Activated CD4-positive, alpha-beta T cell treated with anti-CD3 and anti-CD28 coated beads for 1 hour (primary cell): Measurements from ENCODE around the gene TSC22D2.
"Not testable (repeated sequence)": the region's sequence is repeated elsewhere in the genome, so short reads cannot be mapped to it uniquely, and the experiment has no call there.

Experiments
- DNase-seq: peaks from one replicate; pipeline ENCODE4 v3.0.0-alpha.2; 2020

TSC22D2 gene

DNA sequence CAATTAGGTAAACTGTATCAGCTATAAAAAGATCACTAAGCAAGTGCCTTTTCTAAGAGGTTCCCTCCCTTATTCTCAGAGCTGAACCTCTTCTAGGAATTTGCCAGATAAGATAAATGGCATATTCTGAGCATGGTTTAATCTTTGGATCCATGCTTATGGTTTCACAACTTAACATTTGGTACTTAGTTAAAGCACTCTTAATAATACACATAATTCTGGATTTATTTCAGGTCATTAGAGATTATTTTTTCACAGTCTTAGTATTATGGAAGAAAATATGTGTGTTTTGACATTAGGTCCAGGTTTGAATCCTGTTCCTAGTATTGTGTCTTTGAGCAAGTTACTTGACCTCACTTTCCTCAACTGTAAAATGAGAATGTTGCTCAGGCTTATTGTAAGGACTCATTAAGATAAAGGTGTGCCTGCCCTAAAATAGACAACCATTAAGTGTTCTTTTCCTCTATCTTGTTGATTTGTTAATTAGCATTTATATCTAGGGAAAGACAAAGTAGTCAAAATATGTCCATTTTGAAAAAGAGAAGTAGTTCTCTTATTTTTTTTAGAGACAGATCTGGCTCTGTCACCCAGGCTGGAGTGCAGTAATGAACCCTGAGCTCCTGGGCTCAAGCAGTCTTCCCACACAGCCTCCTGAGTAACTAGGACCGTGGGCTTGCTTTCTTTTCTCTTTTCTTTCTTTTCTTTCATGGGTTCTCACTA is 43.4 kb downstream of the TSC22D2 start:
- no peak for DNase-seq

DNA sequence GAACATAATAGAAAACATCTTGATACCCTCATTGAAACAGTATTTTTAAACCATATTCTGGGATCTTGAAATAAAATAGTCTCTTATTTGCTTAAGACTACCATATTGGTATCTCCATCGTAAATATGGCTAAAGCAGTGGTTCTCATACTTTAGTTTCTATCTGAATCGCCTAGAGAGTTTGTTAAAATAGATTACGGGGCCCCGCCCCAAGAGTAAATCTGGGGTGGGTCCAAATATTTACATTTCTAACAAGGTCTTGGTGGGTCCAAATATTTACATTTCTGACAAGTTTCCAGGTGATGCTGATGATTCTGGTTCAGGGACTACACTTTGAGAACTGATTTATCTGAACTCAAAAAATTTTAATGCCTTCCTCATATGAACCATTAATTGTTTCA is 45.3 kb downstream of the TSC22D2 start:
- no peak for DNase-seq

DNA sequence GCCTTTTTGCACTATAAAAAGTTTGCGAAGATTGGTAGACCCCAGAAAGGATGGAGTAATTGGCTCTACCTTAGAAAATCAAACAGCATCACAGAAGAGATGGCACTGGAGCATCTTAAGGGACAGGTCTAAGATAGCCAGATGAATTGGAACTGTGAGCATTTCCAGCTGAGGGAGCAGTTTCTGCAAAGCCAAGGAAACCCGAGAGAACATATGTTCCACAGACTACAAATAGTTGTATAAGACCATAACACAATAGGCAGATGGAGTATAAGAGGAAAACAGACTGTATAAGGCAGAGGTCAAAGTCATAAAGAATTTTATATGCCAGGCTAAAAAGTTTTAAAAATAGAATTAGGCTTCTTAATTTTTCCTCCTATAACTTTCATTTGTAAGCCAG is 46.0 kb downstream of the TSC22D2 start:
- DNase-seq: no peak

DNA sequence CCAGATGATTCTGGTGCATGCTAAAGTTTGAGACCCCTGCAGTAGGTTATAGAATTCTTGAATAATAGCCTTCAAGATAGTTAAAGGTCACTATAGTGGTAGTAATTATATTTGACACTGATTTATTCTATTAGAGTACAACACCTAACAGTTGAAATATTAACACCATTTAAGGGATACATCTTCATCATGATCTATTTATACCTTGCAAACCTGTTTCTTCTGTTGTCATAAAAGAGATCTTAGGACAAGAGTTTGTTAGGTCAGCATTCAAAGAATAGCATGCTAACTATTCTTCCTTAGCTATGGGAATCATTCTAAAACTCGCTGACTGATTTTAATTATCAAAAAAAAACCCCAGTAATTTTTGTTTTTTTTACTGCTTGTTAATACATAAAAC is 46.5 kb downstream of the TSC22D2 start:
- no peak for DNase-seq

DNA sequence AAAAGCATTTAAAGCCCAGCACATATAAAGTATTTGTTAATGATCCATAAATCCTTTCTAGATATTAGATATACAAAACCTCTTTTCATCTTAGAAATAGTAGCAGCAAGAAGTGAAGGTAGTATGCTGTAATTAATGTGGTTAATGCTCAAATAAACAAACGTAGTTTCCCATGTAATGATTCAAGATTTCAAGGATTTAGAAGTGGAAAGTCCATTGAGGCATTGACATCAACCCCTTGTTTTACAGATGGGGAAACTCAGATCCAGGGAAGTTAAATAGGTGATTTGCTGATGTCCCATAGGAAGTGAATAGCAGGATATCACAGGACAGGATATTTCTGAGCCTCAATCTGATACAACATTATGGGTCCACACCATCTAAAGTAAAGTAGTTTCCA is 47.2 kb downstream of the TSC22D2 start:
- DNase-seq: no peak

DNA sequence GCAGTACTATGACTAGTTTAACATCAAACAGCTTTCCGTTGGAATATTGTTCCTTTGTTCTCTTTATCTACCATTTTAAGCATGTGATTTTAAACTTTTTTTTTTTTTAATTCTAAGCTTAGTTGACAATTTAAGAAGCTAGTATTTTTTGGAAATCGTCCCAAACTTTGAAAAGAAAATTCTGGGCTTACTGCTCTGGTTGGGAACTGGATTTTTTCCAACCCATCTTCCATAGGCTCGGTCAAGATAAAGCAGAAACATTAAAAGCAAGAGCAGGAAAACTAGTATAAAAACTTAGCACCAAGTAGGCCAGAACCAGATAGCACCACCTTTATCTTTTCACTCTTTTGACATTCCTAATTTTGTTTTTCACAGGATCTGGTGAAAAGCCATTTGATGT is 49.9 kb downstream of the TSC22D2 start:
- no peak for DNase-seq

DNA sequence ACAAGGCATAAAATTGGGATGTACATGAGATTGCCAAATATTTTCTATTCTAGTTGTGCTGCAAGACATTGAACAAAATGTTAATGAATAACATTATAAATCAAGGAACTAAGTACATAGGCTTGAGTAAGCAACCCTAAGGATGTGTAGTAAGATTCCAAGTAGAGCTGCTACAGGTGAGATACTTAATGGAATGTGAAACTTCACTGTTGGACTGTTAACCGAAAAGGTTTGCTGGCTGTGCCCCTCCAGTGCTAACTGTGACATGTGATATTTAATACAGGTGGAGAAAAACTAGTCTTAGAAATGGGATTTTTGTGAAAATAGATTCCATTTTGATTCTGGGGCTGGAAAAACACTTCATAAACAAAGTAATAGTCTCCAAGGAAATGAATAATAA is 52.4 kb downstream of the TSC22D2 start:
- DNase-seq: no peak

DNA sequence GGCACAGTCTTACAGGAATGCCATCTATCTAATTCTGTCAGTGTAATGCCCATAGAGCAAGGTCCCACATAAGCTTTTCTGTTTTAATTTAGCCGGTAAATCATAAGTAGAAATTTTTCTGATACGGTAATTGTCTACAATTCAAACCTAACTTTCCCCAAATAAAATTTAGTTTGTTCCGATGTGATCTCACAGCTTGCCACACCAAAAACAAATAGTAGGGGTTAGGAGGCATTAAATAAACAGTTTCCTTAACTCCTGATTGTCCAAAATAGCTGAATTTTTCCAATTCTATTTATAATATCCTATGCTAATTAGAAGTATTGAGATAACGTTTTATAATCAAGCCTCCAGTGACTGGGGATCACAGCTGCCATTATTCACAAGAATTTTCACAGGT is 53.3 kb downstream of the TSC22D2 start:
- no peak for DNase-seq

DNA sequence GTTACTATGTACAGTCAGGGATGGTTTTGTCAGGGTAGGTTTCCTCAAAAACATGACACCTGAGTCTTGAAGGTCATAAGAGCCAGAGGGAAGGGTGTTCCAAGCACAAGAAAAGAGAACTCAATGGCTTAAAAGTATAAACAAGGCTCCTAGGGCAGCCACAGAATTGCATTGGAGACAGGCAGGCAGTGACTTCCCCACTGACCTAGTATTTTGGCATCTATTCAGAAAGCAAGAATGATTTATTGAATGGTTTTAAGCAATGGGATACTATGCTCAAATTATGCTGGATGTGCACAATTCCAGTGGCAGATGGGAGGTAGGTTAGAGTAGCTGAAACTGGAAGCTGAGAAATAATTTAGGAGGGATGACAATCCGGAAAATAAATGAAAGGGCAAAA is 54.0 kb downstream of the TSC22D2 start:
- DNase-seq: no peak

DNA sequence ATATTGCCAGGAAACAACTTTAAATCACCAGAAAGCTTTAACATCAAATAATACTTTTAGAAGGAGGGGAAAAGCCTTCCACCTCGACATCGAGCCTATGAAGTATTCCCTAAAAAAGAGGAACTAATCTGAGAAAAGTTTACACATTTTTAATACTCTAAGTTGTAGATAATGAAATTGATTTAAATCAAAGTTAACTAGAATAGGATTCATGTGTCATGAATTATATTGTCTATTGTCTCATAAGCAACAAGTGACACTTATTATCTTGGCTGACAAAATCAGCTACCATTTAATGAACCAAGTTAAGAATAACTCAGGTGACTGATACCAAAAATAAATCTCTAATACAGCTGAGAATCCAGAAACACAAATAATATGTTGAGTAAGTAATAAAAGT is 56.6 kb downstream of the TSC22D2 start:
- DNase-seq: no peak

DNA sequence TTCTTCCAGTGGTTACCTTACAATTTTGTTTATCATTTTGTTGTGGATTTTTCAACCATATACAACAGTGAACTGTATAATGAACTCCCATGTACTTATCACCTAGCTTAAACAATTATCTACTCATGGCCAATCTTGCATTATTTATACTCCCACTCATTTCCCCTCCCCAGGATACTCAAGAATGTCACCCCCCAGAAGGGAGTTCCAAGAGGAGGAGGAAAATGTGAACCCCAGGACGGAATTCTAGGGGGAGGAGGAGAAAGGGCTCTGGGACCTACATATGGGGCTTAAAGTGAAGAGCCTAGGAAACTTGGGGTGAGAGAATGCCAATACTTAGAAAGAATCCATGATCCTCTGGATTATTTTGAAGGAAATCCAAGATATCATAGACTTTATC is 59.3 kb downstream of the TSC22D2 start:
- DNase-seq: no peak

DNA sequence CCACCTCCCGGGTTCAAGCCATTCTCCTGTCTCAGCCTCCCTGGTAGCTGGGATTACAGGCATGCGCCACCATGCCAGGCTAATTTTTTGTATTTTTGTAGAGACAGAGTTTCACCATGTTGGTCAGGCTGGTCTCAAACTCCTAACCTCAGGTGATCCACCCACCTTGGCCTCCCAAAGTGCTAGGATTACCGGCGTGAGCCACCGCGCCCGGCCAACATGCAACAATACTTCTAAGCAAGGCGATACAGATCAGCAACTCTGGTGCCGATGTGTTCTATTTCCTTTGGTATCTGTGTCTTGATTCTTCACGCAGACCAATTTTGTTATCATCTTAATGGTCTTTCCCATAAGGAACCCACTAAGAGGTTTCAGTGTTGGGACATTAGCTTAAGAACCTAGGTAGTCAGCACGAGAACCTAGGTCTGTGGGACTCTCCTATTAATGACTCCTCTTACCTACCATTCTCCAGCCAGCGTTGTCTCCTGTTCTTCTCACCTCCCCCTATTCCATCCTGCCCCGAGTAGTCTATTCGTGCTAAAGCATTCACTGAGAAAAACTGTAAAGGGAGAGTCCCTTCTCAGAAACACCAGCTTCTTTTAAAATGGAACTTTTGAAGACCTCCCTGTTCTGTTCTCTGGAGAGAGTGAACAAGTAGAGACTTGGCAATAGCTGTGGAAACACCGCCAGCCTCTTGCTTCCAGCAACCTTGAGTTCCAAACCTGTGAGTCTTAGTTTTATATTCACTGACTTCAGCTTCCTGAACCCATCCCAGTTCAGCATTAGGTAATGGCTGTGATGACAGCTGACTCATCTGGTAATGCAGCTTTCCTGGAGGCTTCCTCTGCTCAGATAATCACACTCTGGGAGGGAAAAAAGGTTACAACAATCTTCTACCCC is 61.2 kb downstream of the TSC22D2 start:
- no peak for DNase-seq

DNA sequence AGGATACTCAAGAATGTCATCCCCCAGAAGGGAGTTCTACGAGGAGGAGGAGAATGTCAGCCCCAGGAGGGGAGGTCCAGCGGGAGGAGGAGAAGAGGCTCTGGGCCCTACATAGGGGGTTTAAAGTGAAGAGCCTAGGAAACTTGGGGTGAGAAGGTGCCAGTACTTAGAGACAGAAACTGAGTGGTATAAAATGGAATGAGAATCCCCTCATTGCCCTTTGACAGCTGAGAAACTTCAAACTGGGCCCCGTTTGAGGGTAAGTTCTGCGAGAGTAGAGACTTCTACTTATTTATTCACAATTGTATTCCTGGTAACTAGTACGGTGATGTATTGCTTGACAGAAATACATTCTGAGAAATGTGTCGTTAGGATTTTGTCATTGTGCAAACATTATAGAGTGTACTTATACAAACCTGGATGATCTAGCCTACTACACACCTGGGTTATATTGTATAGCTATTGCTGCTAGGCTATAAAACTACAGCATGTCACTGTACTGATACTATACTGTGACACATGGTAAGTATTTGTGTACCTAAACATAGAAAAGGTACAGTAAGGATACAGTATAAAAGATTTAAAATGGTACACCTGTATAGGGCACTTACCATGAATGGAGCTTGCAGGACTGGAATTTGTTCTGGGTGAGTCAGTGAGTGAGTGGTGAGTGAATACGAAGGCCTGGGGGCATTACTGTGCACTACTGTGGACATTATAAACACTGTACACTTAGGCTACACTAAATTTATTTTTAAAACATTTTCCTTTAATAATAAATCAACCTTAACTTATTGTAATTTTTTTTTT is 62.0 kb downstream of the TSC22D2 start:
- DNase-seq: no peak

DNA sequence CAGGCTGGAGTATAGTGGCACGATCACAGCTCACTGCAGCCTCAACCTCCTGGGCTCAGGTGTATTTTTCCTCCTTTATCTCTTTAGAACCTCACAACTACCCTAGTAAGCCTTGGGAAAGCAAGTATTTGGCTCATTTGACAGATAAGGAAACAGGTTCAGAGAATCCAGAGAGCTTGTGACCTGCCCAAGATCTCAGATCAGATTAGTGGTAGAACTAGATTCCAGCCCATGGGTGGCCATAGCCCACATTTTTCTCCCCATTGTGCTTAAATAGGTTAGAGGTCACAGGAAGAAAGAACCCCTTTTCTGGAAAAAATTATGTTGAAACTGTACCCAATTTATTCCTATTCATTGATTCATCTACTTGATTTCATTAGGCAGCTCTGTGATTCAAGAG is 64.3 kb downstream of the TSC22D2 start:
- no peak for DNase-seq

DNA sequence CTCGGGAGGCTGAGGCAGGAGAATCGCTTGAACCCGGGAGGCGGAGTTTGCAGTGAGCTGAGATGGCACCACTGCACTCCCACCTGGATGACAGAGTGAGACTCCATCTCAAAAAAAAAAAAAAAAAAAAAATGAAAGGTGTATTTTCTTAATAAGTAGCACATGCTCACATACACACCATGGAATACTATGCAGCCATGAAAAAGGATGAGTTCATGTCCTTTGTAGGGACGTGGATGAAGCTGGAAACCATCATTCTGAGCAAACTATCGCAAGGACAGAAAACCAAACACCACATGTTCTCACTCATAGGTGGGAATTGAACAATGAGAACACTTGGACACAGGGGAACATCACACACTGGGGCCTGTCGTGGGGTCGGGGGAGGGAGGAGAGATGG is 65.1 kb downstream of the TSC22D2 start:
- DNase-seq: not testable (repeated sequence)

DNA sequence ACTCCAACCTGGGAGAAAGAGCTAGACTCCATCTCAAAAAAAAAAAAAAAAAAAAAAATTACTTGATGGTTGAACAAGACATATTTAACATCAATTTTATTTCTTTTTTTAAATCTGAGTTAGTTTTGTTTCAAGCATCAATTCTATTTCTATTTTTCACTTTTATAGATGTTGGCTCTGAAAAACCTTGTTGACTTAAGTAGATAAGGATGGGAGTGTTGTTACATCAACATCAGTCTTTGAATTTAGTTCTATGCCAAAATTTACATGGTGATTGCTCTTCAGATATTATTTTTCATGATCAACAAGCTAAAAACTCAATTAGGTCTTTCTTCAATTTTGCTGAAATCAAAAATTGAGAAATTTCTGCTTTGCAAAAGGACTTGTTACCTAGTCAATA is 71.3 kb downstream of the TSC22D2 start:
- DNase-seq: no peak

DNA sequence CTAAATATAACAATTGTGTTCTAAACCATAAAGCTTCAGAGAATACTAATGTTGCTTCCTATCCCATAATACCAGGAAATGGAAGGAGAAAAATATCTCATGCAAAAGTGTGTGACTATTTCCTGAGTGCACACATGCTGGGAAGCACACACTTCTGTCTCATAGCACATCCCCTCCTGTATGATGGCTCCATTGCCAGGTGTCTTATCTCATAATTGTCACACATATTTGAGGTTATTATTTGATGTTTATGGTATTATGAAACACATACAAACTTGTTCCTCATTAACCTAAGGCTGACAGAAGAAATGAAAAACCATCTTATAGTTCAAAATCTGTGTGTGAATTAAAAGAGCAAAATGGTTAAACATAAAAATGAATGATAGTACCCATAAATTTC is 72.8 kb downstream of the TSC22D2 start:
- no peak for DNase-seq

DNA sequence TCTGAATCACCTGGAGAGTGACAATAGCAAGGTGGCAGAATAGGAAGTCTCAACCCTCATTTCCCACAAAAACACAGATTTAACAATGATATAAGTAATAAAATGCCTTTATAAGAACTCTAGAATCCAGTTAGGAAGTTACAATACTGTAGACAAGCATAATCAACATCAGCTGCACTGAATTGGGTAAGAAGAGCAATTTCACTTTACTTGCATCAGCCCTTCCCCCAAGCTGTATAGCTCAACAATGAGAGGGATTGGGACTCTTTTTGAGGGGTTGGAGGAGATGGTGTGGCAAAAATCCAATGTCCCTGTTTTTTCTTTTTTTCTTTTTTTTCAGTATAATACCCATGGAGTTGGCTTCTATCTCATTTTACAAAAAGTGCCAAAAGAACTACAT is 75.1 kb downstream of the TSC22D2 start:
- no peak for DNase-seq

DNA sequence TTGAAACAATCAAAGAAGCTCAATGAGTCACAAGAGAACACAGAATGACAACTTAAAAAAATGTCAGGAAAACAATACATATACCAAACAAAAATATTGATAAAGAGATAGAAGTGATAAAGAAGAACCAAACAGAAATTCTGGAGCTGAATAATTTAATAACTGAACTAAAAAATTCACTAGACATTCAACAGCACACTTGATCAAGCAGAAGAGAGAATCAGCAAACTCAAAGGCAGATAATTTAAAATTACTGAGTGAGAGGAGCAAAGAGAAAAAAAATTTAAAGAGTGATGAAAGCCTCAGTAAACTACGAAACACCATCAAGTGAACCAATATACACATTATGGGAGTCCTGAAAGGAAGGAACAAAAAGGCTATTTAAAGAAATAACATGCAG is 76.3 kb downstream of the TSC22D2 start:
- no peak for DNase-seq

DNA sequence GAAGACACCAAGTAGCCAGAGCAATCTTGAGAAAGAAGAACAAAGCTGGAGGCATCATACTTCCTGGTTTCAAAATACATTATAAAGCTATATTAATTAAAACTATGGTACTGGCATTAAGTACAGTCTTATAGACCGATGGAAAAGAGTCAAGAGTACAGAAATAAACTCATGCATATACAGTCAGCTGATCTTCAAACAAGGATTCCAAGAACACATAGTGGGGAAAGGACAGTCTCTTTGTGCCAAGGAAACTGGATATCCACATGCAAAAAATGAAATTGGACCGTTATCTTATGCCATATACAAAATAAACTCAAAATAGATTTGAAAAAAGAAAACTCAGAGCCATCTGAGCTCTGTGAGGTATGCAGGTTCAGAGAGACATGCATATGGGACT is 80.8 kb downstream of the TSC22D2 start:
- no peak for DNase-seq

DNA sequence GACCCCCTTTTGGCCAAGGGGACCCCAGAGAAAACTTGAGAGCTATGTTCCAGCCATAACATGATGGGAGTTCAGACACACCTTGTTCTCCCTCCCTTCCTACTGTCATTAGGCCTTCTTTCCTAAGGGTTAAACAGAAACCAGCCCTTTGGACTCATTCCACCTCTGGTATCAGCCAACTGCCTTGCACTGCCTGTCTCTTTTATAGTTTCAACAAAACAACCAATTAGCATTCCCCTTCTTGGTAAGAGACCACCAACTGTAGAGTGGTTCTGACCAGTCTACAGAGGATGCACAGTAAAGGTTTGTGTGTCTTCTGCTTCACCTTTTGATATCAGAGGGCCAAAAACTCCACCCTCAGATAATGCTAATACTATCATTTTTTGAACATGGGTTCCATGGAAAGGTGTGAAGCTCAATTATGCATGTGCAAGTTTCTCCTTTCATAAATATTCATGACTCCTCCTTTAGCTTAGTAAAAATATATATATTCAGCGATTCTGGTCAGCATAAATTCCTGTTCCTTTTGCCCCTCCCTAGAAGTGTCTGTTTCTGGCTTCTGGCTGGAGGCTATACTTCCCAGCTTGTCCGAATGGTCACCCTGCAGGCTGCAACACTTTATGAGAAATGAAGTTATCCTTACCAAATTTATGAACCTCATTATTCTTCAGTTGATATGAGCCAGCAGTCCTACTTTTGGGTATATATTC is 82.3 kb downstream of the TSC22D2 start:
- DNase-seq: no peak

DNA sequence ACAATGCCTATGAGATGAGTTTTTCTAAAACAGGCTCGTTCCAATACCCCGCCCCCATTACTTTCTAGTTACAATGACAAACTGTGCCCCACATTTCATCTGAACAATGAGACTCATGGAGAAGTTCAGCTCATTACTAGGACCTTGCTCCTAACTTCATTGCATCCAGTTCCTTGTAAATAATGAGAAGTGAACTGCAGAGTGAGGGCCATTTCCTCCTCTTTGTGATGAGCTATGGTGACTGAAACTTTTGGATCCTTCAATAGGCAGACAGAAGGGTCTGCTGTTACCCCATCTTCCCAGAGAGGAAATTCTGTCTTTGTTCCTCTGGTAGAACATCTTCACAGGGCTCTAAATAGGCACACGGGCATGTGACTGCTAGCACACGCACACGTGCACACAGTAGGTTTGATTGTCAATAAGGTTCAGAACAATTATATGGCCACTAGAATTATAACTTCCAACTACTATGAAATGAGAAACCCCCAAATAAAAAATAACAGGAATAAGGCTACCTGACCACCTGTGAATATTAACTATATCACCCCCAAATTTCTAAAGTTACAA is 86.4 kb downstream of the TSC22D2 start:
- DNase-seq: no peak

DNA sequence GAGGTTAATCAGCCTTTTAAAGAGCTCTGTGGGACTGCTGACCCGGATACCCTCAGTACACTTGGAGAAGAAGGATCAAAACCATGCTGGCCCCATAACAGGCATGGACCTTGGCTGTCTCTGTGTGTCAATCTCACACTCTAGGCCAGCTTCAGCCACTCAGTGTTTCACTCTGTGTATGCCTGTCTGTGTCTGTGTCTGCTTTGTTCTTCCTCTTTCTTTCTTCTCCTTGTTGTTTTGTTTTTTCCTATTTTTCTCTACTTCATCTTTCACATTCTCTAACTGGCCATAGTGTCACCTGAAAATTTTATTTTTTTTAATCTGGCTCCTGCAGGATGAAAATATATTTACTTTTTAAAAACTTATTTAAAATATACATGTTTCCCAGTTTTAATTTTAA is 87.1 kb downstream of the TSC22D2 start:
- no peak for DNase-seq
